Vagina (tissue), 1 donor: ENCODE data around the gene CD44. TPM values are rescaled to one million over a fixed set of nuclear protein-coding genes. Genes with fewer than 3 reads are reported as not detected.

ENCODE experiments used
- total RNA-seq: library from RNA; depleted of rRNA; stranded (reverse); fragments of >200 nt; gene quantifications from one replicate; pipeline ENCODE4 v1.2.3, GENCODE V29; 2016

CD44 gene
- total RNA-seq, 1 donor from 2014 or later = 869 TPM

Other genes with a start within 250 kb of the CD44 start
- gene APIP, start 222.8 kb upstream of the CD44 start, total RNA-seq = 14.7 TPM
- 15.0 TPM for gene PDHX, start 222.6 kb upstream of the CD44 start, total RNA-seq